ENCODE data around the gene EXOC6B. TPM values are rescaled to one million over a fixed set of nuclear protein-coding genes. Genes with fewer than 3 reads are reported as not detected.

Gene EXOC6B
- polyA plus RNA-seq, 2 of the 4 experiments (the other 2 are of a cell fraction): 15.5 to 24.7 TPM

DNA sequence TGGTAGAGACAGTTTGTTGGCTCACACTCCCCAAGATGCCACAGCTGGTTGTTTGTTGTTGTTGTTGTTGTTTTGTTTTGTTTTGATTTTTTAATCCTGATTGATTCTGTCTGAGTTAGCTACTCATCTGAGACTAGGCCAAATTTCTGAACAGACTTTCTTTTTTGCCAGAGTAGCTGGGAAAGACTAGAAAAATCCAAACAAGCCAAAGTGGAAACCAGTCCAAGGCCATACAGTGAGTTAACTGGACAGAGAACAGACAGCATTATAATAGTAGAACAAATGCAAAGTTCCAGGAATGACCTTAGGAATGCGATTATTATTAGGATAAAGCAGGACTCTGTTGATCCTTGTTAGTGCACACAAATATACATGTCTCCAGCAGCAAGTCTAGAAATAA lies 634.4 kb downstream of the EXOC6B start (continued):
- TF ChIP-seq RAD21 (conservative IDR thresholded peaks at IDR 0.05 in 1 of 2, IDR thresholded peaks at IDR 0.05 in 1 of 2) (no peak), TP53 (CRISPR knock-in tag; IDR thresholded peaks at IDR 0.05) (no peak), RFX5 (IDR thresholded peaks at IDR 0.05) (no peak), CBX2 (IDR thresholded peaks at IDR 0.05; ENCODE audit: borderline replicate concordance, low read depth) (no peak), ELK1 (IDR thresholded peaks at IDR 0.05; ENCODE audit: low read depth, low read length) (no peak)

DNA sequence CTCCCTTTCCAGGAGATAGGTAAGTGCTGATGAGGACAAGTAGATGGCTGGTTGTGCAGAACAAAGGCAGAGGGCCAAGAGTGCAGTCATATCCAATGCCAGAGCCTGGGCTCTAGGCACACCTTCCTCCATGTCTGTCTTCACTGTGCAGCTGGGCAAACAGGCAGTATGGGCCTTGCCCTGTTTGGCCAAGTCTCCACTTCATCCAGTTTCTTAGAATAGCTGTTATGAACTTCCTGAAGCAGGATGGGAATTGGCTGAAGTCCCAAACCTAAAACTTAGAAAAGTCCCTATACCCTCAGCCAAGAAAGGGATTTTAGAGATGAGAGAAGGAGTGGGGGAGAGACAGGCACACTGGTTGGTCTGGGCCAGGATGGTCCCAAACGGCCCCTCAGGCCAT lies 640.6 kb downstream of the EXOC6B start:
- Histone ChIP-seq H3K4me1 (peaks cover 10% of the 10 kb centered on the region; the same call in 1 of the 3 replicates), H3K9me3 (no peaks in the 10 kb centered on the region), H3K4me3 (no peak overlapping the region), H3K27ac (no peak overlapping the region), H3K4me2 (no peak overlapping the region)
- TF ChIP-seq, protein P1, sequence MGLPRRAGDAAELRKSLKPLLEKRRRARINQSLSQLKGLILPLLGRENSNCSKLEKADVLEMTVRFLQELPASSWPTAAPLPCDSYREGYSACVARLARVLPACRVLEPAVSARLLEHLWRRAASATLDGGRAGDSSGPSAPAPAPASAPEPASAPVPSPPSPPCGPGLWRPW (IDR thresholded peaks at IDR 0.05): no peak
- TF ChIP-seq USF2 (IDR thresholded peaks at IDR 0.05): no peak
- no peak for TF ChIP-seq ZFP36 (IDR thresholded peaks at IDR 0.05; ENCODE audit: borderline replicate concordance, partially characterized antibody)
- no peak for TF ChIP-seq KDM5A (IDR thresholded peaks at IDR 0.05)
- no peak for TF ChIP-seq MAX (IDR thresholded peaks at IDR 0.05)
- no peak for TF ChIP-seq CBX2 (IDR thresholded peaks at IDR 0.05; ENCODE audit: borderline replicate concordance, low read depth)
- TF ChIP-seq POLR2A (IDR thresholded peaks at IDR 0.05; ENCODE audit: low read length): no peak
- TF ChIP-seq CEBPB (IDR thresholded peaks at IDR 0.05): no peak
- no peak for TF ChIP-seq MAFK (IDR thresholded peaks at IDR 0.05; ENCODE audit: partially characterized antibody)
- TF ChIP-seq CHD4 (IDR thresholded peaks at IDR 0.05; ENCODE audit: borderline replicate concordance): no peak
- no peak for TF ChIP-seq RNF2 (IDR thresholded peaks at IDR 0.05; ENCODE audit: borderline replicate concordance, low read depth)
- TF ChIP-seq MAZ (IDR thresholded peaks at IDR 0.05; ENCODE audit: borderline replicate concordance, low read depth, low read length): no peak
- no peak for TF ChIP-seq TFCP2L1 (CRISPR knock-in tag; IDR thresholded peaks at IDR 0.05)
- no peak for TF ChIP-seq JUN (IDR thresholded peaks at IDR 0.05)
- no peak for TF ChIP-seq RCOR1 (IDR thresholded peaks at IDR 0.05; ENCODE audit: low read depth, low read length)
- TF ChIP-seq NFE2L2 (conservative IDR thresholded peaks at IDR 0.05; ENCODE audit: low read length): no peak
- no peak for TF ChIP-seq BCL3 (IDR thresholded peaks at IDR 0.05)
- TF ChIP-seq TP53 (CRISPR knock-in tag; IDR thresholded peaks at IDR 0.05): no peak
- TF ChIP-seq EHF (CRISPR knock-in tag; IDR thresholded peaks at IDR 0.05): no peak
- TF ChIP-seq PBX3 (IDR thresholded peaks at IDR 0.05): no peak
- CTCF ChIA-PET: interaction anchor here (1.6 kb wide), 2 partner anchors 10 to 395 kb away, joined by 5 to 6 read pairs; no protein-coding TSS in a partner anchor
- DNase-seq (ENCODE audit: low read depth in 1 of 2, low spot score in 1 of 2): no peak
- WGBS (ENCODE audit: missing lambda C conversion rate): 83% methylated on average over 1 of the region's 1 CpG
- no peak for ATAC-seq
- POLR2A ChIA-PET: no interaction called here
- no peak for FAIRE-seq
